Upper lobe of left lung (tissue), 4 donors: Measurements from ENCODE around the gene MSANTD2.

Source experiments
- CTCF ChIP-seq, 6 experiments: fragments of 450-650 bp in 4 of 6; fragments of 200-600 bp in 2 of 6; sonication (generic) in 2 of 6; IDR thresholded peaks; one replicate each; pipeline ENCODE4 v1.5.1; 2016 to 2019; ENCODE audit warnings: antibody characterized with exemption in 6 of 6
- EP300 ChIP-seq, 4 donors: sonication (generic); formaldehyde crosslinking; IDR thresholded peaks; one replicate each; pipeline ENCODE4 v1.5.1; 2017; ENCODE audit warnings: antibody characterized with exemption in 4 of 4, control low read depth in 2 of 4
- POLR2A ChIP-seq, 4 donors: fragments of 450-650 bp; IDR thresholded peaks; one replicate each; pipeline ENCODE4 v1.5.1; 2016 to 2017; ENCODE audit warnings: antibody characterized with exemption in 4 of 4, mild to moderate bottlenecking in 2 of 4
- POLR2AphosphoS5 ChIP-seq, 2 donors: sonication (generic); formaldehyde crosslinking; IDR thresholded peaks; one replicate each; pipeline ENCODE4 v1.5.1; 2017; ENCODE audit warnings: antibody characterized with exemption in 2 of 2

- no peak for TF ChIP-seq CTCF (IDR thresholded peaks at IDR 0.05)
- no peak for TF ChIP-seq POLR2A (IDR thresholded peaks at IDR 0.05)
- TF ChIP-seq POLR2AphosphoS5 (IDR thresholded peaks at IDR 0.05) = no peak
- no peak for TF ChIP-seq EP300 (IDR thresholded peaks at IDR 0.05)
Measured at GRCh38 chr11:124839972-124840621, 39.9 kb upstream of the MSANTD2 start.
